GM18873 (cell line): Measurements from ENCODE around the gene EYS.

Experiments
- ATAC-seq: cut with Tn5 transposase; IDR thresholded peaks from one replicate; pipeline ENCODE4 v1.9.1; 2021; ENCODE audit warnings: mild to moderate bottlenecking, moderate library complexity, moderate number of reproducible peaks; ENCODE audit not compliant: unreplicated experiment, low FRiP score

The EYS gene

GRCh38 chr6:64874776-64875175 is 832.2 kb downstream of the EYS start:
- ATAC-seq = no peak

GRCh38 chr6:64872633-64873032 is 834.4 kb downstream of the EYS start:
- no peak for ATAC-seq

GRCh38 chr6:64861039-64861651 is 845.9 kb downstream of the EYS start:
- ATAC-seq = no peak

- no peak for ATAC-seq
These were observed 846.8 kb downstream of the EYS start for GRCh38 chr6:64860203-64860602.

- no peak for ATAC-seq
These were observed 856.9 kb downstream of the EYS start for GRCh38 chr6:64850121-64850520.

- no peak for ATAC-seq
These were observed 858.6 kb downstream of the EYS start for GRCh38 chr6:64848467-64848866.

GRCh38 chr6:64847396-64847795 is 859.6 kb downstream of the EYS start:
- ATAC-seq = no peak

- ATAC-seq = no peak
These were observed 868.3 kb downstream of the EYS start for GRCh38 chr6:64838726-64839125.

- no peak for ATAC-seq
These were observed 875.3 kb downstream of the EYS start for GRCh38 chr6:64831680-64832079.

- ATAC-seq = no peak
These were observed 889.5 kb downstream of the EYS start for GRCh38 chr6:64817525-64817924.

- ATAC-seq = no peak
These were observed 891.3 kb downstream of the EYS start for GRCh38 chr6:64815718-64816117.

GRCh38 chr6:64812138-64812537 is 894.9 kb downstream of the EYS start:
- ATAC-seq = no peak

GRCh38 chr6:64811119-64811518 is 895.9 kb downstream of the EYS start:
- no peak for ATAC-seq

- ATAC-seq = no peak
These were observed 899.2 kb downstream of the EYS start for GRCh38 chr6:64807785-64808184.

GRCh38 chr6:64803470-64804166 is 903.4 kb downstream of the EYS start:
- no peak for ATAC-seq

GRCh38 chr6:64792534-64792933 is 914.5 kb downstream of the EYS start:
- ATAC-seq = no peak

- no peak for ATAC-seq
These were observed 917.5 kb downstream of the EYS start for GRCh38 chr6:64789476-64789875.

GRCh38 chr6:64786736-64787135 is 920.3 kb downstream of the EYS start:
- no peak for ATAC-seq

GRCh38 chr6:64782877-64783276 is 924.1 kb downstream of the EYS start:
- no peak for ATAC-seq

GRCh38 chr6:64777941-64778785 is 928.9 kb downstream of the EYS start:
- no peak for ATAC-seq

GRCh38 chr6:64776359-64776758 is 930.7 kb downstream of the EYS start:
- ATAC-seq = no peak
